Stimulated activated CD4-positive, alpha-beta T cell treated with anti-CD3 and anti-CD28 coated beads, Interleukin-2, amount 100 ng/mL, for 24 hours (primary cell): ENCODE measurements around the gene THSD8.

Source experiments
- DNase-seq, 2 donors: peaks; one replicate each; pipeline ENCODE4 v3.0.0-alpha.2; 2020

THSD8 gene

DNA sequence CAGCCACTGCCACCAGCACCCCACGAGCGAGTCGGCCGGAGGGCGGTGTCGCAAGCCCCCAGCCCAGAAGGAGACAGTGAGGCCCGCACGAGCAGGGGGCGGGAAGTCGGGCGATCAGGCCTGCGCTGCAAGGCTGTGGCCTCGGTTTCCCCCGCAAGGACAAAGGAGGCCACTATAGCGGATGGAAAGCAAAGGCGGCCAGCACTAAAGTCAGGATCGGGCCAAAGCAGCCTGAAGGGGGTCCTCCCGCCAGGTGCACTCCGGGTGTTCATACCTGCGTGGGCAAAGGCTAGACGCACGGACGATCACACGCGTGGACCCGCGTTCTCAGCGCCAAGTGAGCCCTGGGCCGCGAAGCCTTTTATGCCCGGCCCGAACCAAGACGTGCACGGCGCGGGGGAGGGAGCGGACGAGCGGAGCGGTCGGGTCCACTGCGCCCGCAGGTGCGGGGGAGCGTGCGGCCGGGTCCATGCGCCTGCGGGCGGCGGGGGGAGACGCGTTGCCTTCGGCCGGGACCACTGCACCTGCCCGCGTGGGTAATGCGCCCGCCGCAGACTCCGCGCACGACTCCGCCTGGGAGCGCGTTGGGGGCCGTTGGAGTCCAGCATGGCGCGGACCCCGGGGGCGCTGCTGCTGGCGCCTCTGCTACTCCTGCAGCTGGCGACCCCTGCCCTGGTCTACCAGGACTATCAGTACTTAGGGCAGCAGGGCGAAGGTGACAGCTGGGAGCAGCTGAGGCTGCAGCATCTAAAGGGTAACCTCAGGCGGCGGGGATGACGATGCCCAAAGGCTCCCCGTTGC, at the start of gene THSD8, which contains the start of gene PRDX2:
Gene THSD8 (plus strand): TSS at position 604 of the 801 bp plus-strand sequence. CDS start 3 bp downstream, at position 607.
Gene PRDX2 (minus strand): TSS at position 335 of the 801 bp plus-strand sequence. CDS start 539 bp downstream, outside the sequence.
- DNase-seq, result peak; percentile 79 to 86

DNA sequence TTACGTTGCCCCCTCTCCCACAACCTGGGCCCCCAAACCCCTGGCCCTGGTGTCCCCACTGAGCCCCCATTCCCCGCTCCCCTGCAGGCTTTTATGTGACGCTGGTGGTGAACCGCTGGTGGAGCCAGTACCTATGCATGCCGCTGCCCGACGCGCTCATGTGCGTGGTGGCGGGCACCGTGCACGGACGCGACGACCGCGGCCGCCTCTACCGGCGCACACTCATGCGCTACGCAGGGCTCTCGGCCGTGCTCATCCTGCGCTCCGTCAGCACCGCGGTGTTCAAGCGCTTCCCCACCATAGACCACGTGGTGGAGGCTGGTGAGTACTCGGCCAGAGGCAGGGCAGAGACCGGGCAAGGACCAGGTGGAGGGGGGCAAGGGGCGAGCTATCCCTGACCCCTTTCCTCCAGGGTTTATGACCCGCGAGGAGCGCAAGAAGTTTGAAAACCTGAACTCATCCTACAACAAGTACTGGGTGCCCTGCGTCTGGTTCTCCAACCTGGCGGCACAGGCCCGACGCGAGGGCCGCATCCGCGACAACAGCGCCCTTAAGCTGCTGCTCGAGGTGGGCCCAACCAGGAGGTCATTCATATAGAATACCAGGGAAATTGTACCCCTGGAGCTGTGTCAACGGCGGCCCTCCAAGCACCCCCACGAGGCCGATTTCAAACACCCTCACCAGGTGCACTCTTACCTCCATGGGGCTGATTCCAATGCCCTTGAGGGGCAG, 47.2 kb upstream of the THSD8 start:
- no peak for DNase-seq

GRCh38 chr19:12756150-12756883, 45.6 kb upstream of the THSD8 start:
- DNase-seq, result no peak

- peak; percentile 71 to 79 for DNase-seq
These were observed 44.2 kb upstream of the THSD8 start for GRCh38 chr19:12757544-12758274.

DNA sequence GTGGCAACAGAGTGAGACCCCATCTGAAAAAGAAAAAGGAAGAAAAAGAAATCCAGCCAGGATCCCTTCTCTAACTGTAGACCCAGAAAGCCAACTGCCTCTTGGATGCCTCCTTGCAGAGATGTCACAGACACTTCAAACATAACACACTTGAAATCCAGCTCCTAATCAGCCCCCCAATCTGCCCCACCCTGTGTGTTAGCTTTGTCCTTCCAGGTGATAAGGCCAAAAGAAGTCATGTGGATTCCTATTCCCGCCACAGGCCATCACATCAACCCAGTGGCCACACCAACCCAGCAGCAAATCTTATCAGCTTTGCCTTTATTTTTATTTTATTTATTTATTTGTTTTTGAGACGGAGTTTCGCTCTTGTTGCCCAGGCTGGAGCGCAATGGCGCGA, 42.2 kb upstream of the THSD8 start:
- no peak for DNase-seq

DNA sequence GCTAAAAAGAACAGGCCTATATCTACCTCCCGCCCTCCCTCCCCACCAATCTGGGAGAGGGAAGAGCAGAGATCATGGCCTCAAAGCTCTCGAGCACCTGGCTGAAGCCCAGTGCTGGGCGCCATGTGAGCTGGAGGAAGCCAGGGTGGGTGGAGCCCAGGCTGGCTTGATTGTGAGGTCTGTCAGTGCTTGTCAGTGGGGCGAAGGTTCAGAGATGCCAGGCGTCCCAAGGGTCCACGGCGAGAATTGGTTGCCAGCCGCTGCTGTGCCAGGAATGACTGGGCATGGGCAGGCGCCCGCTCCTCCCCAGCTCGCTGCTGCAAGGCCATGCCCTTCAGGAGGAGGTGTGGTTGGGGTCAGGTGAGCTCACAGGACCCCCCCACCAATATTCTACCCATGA, 38.8 kb upstream of the THSD8 start:
- no peak for DNase-seq

DNA sequence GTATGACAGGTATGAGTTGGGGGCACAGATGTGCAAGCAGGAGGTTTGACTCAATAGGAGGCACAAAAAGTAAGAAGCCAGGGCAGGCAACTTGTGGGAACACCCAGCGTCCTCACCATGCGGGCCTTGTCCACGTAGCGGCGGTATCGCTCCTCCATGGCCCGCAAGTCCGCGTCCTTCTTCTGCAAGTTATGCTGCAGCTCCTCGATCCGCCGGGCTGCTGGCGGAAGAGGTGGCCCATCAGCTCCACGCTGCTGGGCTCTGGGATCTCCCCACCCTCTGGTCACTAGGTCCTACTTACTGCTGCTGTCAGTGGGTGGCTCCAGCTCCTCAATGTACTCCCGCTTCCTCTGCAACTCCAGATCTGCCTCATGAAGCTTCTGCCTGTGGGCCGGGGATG, 37.2 kb upstream of the THSD8 start:
- DNase-seq, result no peak

- DNase-seq, result peak in 1 of 2 donors; percentile 83
These were observed 35.8 kb upstream of the THSD8 start for GRCh38 chr19:12766051-12766521.

DNA sequence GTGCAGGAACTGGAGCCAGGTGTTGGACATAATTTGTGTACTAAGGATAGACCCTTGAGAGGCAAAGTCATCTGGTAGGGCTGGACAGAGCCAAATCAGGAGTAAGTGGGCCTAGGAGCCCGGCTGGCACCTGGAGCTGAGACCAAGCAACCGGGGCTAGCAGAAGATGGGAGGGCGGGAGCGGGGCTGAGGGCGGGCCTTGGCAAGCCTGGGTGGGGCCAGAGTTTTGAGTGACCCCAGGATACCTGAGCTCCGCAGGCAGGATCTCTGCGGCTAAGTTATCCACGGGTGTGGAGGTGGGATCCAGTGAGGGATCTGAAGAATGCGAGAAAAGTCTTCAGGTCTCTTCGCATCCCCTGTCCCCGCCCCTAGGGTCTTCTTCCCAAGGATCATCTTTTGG, 34.7 kb upstream of the THSD8 start:
- DNase-seq, result no peak

DNA sequence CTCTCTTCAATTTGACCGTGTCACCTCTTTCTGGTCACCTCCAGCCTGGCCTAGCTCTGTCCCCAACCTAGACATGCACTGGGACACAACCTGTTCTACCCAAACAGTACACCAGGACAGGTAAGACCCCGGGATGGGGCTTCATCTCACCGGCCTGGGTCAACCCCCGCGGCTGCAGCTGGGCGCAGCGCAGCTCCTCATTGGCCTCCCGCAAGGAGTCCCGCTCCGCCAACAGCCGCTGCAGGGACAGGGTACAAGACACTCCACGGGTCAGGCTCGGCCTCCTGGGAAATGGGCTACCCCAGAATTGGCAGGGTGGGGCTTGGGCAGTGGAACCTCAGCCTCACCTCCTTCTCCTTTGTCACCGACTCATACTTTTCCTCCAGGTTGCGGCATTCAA, 34.2 kb upstream of the THSD8 start:
- DNase-seq, result no peak

- peak; percentile 65 to 69 for DNase-seq
These were observed 32.2 kb upstream of the THSD8 start for GRCh38 chr19:12769689-12770088.

DNA sequence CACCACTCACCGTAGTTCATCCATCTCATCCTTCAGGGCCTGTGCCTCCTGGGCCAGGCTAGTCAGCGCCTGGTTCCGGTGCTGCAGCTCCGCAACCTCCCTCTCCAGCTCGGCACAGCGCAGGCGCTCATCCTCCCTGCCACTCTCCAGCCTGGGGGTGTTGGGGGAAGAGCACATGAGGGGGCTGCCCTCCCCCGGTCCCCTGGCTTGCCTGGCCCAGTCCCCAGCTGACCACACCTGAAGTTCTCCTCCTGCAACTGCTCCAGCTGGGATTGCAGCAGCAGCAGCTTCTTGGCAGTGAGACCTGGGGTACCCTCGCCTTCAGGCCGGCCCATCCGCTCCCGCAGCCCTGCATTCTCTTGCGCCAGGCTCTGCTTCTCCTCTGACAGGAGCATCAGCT, 30.9 kb upstream of the THSD8 start:
- no peak for DNase-seq

DNA sequence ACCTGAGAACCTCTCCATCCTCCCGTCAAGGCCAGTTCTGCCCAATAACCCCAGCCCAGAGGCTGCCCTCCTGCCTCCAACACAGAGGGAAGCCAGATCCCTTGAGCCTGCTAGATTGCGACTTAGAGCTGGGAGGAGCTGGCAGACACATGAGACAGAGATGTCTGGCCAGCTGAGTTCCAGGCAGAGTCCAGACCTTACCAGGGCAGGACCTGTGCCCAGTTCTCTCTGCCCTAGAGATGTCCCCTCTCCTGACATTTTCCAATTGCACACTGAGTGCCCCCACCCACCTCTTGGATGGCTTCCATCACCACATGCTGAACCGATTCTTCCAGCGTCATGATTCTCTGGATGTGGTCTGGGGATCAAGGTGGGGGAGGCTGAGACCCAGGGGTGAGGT, 29.5 kb upstream of the THSD8 start:
- no peak for DNase-seq

DNA sequence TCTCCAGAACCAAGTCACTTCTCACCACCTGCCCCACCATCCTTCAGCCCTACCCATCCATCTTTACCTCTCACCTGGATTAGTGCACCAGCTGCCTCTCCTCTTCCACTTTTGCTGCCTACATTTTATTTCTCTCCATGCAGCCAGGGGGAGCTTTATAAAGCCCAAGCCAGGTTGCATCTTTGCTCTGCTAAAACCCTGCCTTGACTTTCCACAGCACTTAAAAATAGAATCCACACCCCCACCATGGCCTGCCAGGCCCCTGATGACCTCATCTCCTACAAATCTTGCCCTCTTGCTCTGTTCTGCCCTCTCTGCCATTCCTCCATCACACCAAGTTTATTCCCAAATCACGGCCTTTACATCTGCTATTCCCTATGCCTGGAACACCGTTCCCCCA, 28.3 kb upstream of the THSD8 start:
- DNase-seq, result no peak

DNA sequence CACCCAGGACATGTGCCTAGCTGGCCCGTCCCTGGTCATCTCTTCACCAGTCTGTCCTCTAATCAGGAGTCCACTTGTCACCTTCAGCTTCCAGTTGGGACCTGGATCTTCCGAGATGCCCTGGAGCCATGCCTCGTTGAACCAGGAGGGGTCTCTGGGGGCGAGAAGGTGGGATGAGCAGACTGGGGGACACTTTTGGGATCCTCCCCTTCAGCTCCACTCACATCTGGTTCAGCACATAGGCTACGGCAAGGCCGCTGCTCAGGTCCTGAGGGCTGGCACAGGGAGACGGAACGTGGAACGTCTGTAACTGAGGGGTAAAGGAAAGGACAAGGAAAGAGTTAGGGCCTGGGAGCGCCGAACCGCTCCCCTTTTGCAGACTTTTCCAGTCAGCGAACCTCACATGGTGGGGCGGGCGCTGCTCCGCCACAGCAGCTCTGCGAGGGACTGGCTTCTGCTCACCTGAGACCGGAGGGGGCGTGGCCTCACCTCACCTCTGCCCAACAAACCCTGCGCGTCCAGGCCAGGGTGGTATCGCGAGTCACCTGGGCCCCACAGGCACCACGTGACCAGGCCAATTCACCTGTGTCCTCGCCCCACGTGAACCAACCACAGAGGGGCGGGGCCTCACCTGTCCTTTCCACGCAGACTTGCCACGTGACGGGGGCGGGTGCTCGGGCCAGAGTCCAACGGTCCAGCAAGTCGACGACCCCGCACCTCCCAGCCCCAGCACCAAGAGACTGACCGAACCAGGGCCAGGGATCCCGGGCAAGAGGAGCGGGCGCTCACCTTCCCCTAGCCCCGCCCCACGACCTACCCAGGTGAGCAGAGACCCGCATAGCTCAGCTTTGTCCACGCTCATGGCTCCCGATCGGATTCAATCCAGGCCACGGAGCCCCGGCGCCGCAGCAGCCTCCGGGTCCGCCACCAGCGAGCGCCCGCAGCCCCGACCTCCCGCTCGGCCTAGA, 27.0 kb upstream of the THSD8 start, which contains the start of gene HOOK2:
Gene HOOK2 (minus strand): TSS at position 965 of the 968 bp plus-strand sequence. CDS start 103 bp downstream, at position 862.
- peak in 1 of 2 donors; percentile 34 for DNase-seq

DNA sequence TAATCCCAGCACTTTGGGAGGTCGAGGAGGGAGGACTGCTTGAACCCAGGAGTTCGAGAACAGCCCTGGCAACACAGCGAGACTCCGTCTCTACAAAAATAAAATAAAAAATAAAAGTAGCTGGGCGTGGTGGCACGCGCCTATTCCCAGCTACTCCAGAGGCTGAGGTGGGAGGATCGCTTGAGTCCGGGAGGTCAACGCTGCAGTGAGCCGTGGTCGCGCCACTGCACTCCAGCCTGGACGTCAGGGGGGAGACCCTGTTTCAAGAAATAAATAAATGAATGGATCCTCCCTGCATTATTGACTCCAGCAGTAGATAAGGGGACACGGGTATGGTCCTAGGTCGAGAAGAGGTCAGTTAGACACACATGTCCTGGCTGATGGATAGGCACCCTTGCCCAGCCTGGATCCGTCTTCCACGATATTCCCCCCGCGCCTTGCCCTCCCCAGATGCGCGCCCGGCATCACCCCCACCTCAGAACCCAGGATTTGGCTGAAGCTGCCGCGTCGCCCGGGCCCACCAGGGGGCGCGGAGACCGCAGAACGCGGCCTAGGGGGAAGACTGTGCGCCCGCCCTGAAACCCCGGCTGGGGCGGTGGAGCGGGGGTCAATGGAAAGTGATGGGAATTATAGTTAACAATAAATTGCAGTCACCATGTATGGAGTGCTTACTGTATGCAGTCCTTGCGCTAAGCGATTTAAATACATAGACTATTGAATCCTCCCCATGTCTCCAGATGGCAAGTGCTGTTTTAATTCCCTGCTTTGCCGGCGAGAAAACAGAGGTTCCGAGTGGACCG, 24.5 kb upstream of the THSD8 start:
- DNase-seq, result peak; percentile 88 to 90

DNA sequence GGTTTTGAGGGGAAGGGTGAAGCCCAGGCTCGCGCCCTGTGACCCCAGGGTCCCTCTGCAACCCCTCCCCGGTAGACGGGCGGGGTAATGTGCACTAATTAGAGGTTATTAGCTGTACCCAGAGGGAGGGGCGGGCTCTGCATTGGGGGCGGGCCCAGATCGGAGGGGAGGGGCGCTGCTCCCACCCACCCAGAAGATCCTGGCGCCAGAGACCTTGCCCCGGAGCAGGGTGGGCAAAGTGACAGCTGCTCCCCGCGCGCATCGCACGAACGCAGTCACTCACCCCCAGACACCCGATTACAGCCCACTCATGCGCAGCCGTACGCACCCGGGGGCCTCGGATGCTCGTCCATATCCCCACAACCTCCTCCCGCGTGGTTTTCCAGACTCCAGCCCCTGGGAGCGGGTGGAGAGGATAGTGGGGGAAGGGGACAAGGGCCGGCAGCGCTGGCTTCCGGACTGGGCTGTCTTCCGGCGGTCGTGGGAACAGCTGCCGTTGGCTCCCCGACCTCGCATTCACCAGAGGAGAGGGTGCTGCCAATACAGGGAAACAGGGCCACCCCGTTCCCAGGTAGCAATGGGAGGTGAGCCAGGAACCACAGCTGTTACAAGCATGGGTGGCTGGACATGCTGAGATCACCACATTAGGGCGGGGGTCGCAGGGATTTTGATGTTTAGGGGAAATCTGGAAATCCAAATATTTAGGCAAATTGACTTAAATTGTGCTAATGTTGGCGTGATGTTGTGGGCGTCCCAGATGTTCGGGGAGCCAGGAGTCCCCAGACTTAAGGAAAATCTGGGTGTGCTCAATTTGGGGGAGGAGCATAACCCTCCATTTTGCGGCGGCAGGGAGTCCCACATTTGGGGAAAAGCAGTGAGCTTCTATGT, 23.6 kb upstream of the THSD8 start:
- DNase-seq, result peak; percentile 48 to 57

DNA sequence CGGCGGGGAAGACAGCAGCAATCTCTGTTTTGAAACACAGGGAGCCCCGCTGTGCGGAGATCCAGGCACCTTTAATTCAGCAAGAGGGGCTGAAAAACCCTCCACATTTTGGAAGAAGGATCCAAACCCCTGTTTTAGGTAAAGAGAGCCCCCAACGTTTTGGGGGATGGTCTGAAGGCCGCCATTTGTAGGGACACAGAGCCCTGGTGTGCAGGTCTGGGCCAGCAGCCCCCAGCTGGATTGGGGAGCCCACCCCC, 23.0 kb upstream of the THSD8 start:
- no peak for DNase-seq
